A673 (cell line): ENCODE data around the gene NCOA3. TPM values are rescaled to one million over a fixed set of nuclear protein-coding genes. Genes with fewer than 3 reads are reported as not detected.

Experiments used
- BruUV-seq: library from RNA; stranded (reverse); fragments of 400-500 nt; replicated peaks from 2 replicates; lab custom pipeline; 2021; lab: Mats Ljungman, UMichigan
- CTCF ChIA-PET: fragments of 300-600 bp; sonication (Branson Sonifier 250); formaldehyde crosslinking; loops from one replicate; lab custom pipeline; 2022; ENCODE audit warnings: antibody characterized with exemption; lab: Charles Lee
- POLR2A ChIA-PET: fragments of 300-600 bp; sonication (Branson Sonifier 250); formaldehyde crosslinking; loops from one replicate; lab custom pipeline; 2022; ENCODE audit warnings: antibody characterized with exemption; ENCODE audit not compliant: low non-redundant PET; lab: Charles Lee
- DNase-seq: peaks from one replicate; pipeline ENCODE4 v3.0.0-alpha.2; 2015; ENCODE audit warnings: low spot score
- H3K27ac ChIP-seq: fragments of 200-600 bp; sonication (generic); 2 replicates; pipeline ENCODE4 v1.5.1; 2016; ENCODE audit warnings: mixed run types, low read depth, mild to moderate bottlenecking, mixed read lengths, antibody characterized with exemption, low read length; ENCODE audit not compliant: poor library complexity, severe bottlenecking
- H3K27me3 ChIP-seq: fragments of 200-600 bp; sonication (generic); replicated peaks from 2 replicates; pipeline ENCODE4 v1.6.1; 2017; ENCODE audit warnings: mixed run types, low read depth, mild to moderate bottlenecking, mixed read lengths, antibody characterized with exemption, low read length; ENCODE audit not compliant: insufficient read depth, poor library complexity
- H3K36me3 ChIP-seq: fragments of 200-600 bp; sonication (generic); 2 replicates; pipeline ENCODE4 v1.6.1; 2016; ENCODE audit warnings: mixed run types, mild to moderate bottlenecking, mixed read lengths, antibody characterized with exemption, low read length; ENCODE audit not compliant: insufficient read depth, poor library complexity, severe bottlenecking
- H3K4me1 ChIP-seq: fragments of 200-600 bp; sonication (generic); 2 replicates; pipeline ENCODE4 v1.6.1; 2017; ENCODE audit warnings: mixed run types, mild to moderate bottlenecking, mixed read lengths, antibody characterized with exemption, low read length; ENCODE audit not compliant: insufficient read depth, poor library complexity, severe bottlenecking
- H3K4me3 ChIP-seq: fragments of 200-600 bp; sonication (generic); 2 replicates; pipeline ENCODE4 v1.5.1; 2016; ENCODE audit warnings: low read depth, mixed run types, mild to moderate bottlenecking, mixed read lengths, low read length; ENCODE audit not compliant: poor library complexity, severe bottlenecking
- H3K9me3 ChIP-seq: fragments of 200-600 bp; sonication (generic); 2 replicates; pipeline ENCODE4 v1.6.1; 2016; ENCODE audit warnings: mixed run types, low read depth, mild to moderate bottlenecking, mixed read lengths, antibody characterized with exemption, low read length; ENCODE audit not compliant: poor library complexity, severe bottlenecking
- EZH2 ChIP-seq: fragments of 200-600 bp; sonication (generic); IDR thresholded peaks from 2 replicates; pipeline ENCODE4 v1.6.1; 2017; ENCODE audit warnings: borderline replicate concordance, low read depth, mild to moderate bottlenecking, mixed read lengths, antibody characterized with exemption, low read length; ENCODE audit not compliant: poor library complexity, severe bottlenecking
- intact Hi-C: fragments of 100-400 bp; cut with micrococcal nuclease; formaldehyde crosslinking; loops from one replicate; pipeline ENCODE4 v1.10.0; 2022; ENCODE audit not compliant: unreplicated experiment
- total RNA-seq: library from RNA; stranded (reverse); gene quantifications from 2 replicates; pipeline ENCODE4 v1.2.3, GENCODE V29; 2021
- TF ChIP-seq, protein P1 (sequence below): fragments of 300-800, 200-600 bp; sonication (generic); conservative IDR thresholded peaks from 2 replicates; pipeline ENCODE4 v1.5.1; 2017; ENCODE audit warnings: low read depth, mild to moderate bottlenecking, antibody characterized with exemption, low read length, moderate library complexity, mixed read lengths

Gene NCOA3
- total RNA-seq, 1 experiment from 2014 or later: 26.8 TPM

DNA sequence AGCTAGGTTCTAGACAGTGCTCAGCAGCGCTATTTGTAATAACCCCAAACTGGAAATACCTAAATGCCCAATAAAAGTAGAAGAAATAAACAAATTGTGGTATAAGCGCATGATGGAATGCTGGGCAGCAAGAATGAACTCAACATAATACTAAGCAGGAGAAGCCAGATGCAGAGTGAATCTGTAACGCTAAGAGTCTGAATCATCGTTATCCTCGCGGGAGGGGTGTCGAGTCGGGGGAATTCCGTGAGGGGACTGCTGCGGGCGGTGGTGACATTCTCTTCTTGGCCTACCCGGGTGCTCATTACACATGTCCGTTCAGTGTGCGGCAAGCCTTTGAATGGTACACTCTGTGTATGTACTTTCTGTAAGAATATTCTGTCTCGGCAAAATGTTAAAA, 199.9 kb downstream of the NCOA3 start:
- no peak overlapping the region for H3K27ac ChIP-seq
- CTCF ChIA-PET: no interaction called here
- no peak overlapping the region for H3K4me3 ChIP-seq
- no peaks in the 10 kb centered on the region for H3K36me3 ChIP-seq
- intact Hi-C loops: no loop called here
- BruUV-seq: no TSS peak
- no peaks in the 10 kb centered on the region for H3K27me3 ChIP-seq
- no peaks in the 10 kb centered on the region for H3K9me3 ChIP-seq
- no peak for TF ChIP-seq EZH2
- TF ChIP-seq, protein P1, sequence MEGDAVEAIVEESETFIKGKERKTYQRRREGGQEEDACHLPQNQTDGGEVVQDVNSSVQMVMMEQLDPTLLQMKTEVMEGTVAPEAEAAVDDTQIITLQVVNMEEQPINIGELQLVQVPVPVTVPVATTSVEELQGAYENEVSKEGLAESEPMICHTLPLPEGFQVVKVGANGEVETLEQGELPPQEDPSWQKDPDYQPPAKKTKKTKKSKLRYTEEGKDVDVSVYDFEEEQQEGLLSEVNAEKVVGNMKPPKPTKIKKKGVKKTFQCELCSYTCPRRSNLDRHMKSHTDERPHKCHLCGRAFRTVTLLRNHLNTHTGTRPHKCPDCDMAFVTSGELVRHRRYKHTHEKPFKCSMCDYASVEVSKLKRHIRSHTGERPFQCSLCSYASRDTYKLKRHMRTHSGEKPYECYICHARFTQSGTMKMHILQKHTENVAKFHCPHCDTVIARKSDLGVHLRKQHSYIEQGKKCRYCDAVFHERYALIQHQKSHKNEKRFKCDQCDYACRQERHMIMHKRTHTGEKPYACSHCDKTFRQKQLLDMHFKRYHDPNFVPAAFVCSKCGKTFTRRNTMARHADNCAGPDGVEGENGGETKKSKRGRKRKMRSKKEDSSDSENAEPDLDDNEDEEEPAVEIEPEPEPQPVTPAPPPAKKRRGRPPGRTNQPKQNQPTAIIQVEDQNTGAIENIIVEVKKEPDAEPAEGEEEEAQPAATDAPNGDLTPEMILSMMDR: no peak
- DNase-seq: no peak
- POLR2A ChIA-PET: no interaction called here
- H3K4me1 ChIP-seq: no peaks in the 10 kb centered on the region

DNA sequence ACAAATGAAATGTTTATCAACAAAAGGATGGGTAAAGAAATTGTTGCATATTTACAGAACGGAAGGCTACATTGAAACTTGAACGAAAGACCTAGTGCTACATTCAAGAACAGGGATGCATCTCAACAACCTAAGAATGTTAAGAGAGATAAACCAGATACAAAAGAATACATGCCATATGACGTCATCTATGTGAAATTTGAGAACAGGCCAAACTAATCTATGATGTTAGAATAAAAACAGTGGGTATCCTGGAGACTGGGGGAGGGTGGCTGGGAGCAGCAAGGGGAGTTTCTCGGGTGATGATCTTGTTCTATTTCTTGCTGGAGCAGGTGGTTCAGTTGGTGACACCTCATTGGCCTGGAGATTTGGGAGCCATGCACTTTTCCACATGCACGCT, 202.1 kb downstream of the NCOA3 start:
- Histone ChIP-seq H3K27ac (no peak overlapping the region), H3K4me1 (no peaks in the 10 kb centered on the region), H3K4me3 (no peak overlapping the region), H3K36me3 (no peaks in the 10 kb centered on the region), H3K27me3 (no peaks in the 10 kb centered on the region), H3K9me3 (no peaks in the 10 kb centered on the region)
- no TSS peak for BruUV-seq
- intact Hi-C loops: no loop called here
- ChIA-PET CTCF (no interaction called here), POLR2A (no interaction called here)
- TF ChIP-seq EZH2: no peak
- TF ChIP-seq, protein P1: no peak
- DNase-seq: no peak

DNA sequence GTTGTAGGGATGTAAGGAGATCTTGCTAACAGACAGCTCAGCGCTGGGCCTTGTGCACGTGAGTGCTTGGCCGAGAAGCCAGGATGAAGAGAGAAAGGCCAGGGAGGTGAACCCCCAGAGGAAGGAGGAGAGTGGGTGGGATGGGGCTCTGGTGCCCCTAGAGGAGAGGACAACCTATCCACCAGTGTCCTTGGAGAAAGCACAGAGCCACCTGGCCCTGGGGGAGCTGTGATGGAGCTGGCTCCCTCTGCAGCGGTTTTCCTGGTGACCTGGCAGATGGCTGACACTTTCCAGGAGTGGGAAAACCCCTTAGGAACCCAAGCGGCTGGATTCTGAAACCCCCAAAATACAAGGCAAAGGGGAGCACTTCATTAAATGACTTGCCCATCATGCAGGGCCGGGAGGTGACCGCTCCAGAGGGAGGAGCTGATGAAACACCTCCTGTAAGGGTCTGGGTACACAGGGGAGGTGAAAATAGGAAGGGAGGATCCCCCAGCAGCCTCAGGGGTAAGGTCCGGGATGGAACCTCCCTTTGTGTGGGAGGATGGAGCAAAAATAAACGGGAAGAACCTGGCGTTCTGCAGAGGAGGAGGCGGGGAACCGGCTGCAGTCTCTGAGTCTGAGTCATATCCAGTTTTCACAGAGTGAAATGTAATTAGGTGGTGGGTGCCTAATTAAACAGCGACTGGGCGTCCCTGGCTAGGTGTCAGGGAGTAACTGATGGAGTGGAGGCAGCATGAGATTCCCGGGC, 203.2 kb downstream of the NCOA3 start:
- no peak overlapping the region for H3K27ac ChIP-seq
- intact Hi-C loops: no loop called here
- ChIA-PET POLR2A (no interaction called here), CTCF (interaction anchor here (0.7 kb wide), 1 partner anchor 20 kb away, joined by 3 read pairs; no protein-coding TSS in a partner anchor)
- no peaks in the 10 kb centered on the region for H3K27me3 ChIP-seq
- no peaks in the 10 kb centered on the region for H3K36me3 ChIP-seq
- no TSS peak for BruUV-seq
- H3K4me1 ChIP-seq: no peaks in the 10 kb centered on the region
- no peaks in the 10 kb centered on the region for H3K9me3 ChIP-seq
- TF ChIP-seq, protein P1: no peak
- no peak for TF ChIP-seq EZH2
- DNase-seq: no peak
- H3K4me3 ChIP-seq: no peak overlapping the region
